H1 (cell line): ENCODE measurements around the gene PAAF1.

Source experiments
- EP300 ChIP-seq, 2 experiments: IDR thresholded peaks; 1 replicate in 1 of 2; 2 replicates in 1 of 2; pipeline ENCODE4 v1.6.1; 2011 to 2012; ENCODE audit warnings: low read depth in 2 of 2, low read length in 2 of 2, mild to moderate bottlenecking in 2 of 2, borderline replicate concordance in 1 of 2, inconsistent platforms in 1 of 2, moderate library complexity in 1 of 2
- EZH2 ChIP-seq: fragments of 200-600 bp; sonication (generic); IDR thresholded peaks from 2 replicates; pipeline ENCODE4 v1.7.1; 2012; ENCODE audit warnings: low read depth, mild to moderate bottlenecking, moderate library complexity, low read length, inconsistent platforms; ENCODE audit not compliant: severe bottlenecking
- HDAC2 ChIP-seq, 2 experiments: fragments of 300-600 bp in 1 of 2; sonication (generic) in 1 of 2; IDR thresholded peaks; 2 replicates each; pipeline ENCODE4 v1.6.1; 2011 to 2012; ENCODE audit warnings: low read depth in 2 of 2, low read length in 2 of 2, mild to moderate bottlenecking in 2 of 2, moderate library complexity in 2 of 2, borderline replicate concordance in 1 of 2, inconsistent platforms in 1 of 2
- KDM1A ChIP-seq: fragments of 200-600, 300-600 bp; sonication (generic); IDR thresholded peaks from 2 replicates; pipeline ENCODE4 v1.7.1; 2016; ENCODE audit warnings: mild to moderate bottlenecking, low read length, borderline replicate concordance
- NRF1 ChIP-seq: IDR thresholded peaks from 2 replicates; pipeline ENCODE4 v1.6.1; 2011; ENCODE audit warnings: mild to moderate bottlenecking, low read depth, low read length, improper control_type of control experiment
- POLR2A ChIP-seq, 2 experiments: IDR thresholded peaks; 1 replicate in 1 of 2; 2 replicates in 1 of 2; pipeline ENCODE4 v1.6.1; 2011; ENCODE audit warnings: low read depth in 2 of 2, low read length in 2 of 2, mild to moderate bottlenecking in 2 of 2; ENCODE audit errors: control extremely low read depth in 1 of 2
- RFX5 ChIP-seq: IDR thresholded peaks from 2 replicates; pipeline ENCODE4 v1.6.1; 2011; ENCODE audit warnings: low read depth, low read length, improper control_type of control experiment, borderline replicate concordance
- RXRA ChIP-seq: IDR thresholded peaks from 2 replicates; pipeline ENCODE4 v1.6.1; 2011; ENCODE audit warnings: low read depth, mild to moderate bottlenecking, low read length, moderate library complexity; ENCODE audit not compliant: insufficient read depth
- SIX5 ChIP-seq: IDR thresholded peaks from 2 replicates; pipeline ENCODE4 v1.6.1; 2011; ENCODE audit warnings: mild to moderate bottlenecking, low read depth, low read length
- SP1 ChIP-seq: IDR thresholded peaks from 2 replicates; pipeline ENCODE4 v1.6.1; 2011; ENCODE audit warnings: low read depth, low read length
- TF ChIP-seq, protein P1 (sequence below), 3 experiments: IDR thresholded peaks; 1 replicate in 2 of 3; 2 replicates in 1 of 3; pipeline versions ENCODE4 v1.5.1 to v1.6.1; 2011; ENCODE audit warnings: low read length in 3 of 3, mild to moderate bottlenecking in 3 of 3, inconsistent platforms in 2 of 3, low read depth in 1 of 3, moderate library complexity in 1 of 3; ENCODE audit not compliant: insufficient read depth in 1 of 3; ENCODE audit errors: control extremely low read depth in 1 of 3
- TF ChIP-seq, protein P2 (sequence below): IDR thresholded peaks from 2 replicates; pipeline ENCODE4 v1.6.1; 2012; ENCODE audit warnings: low read length, inconsistent platforms

- TF ChIP-seq, protein P1, sequence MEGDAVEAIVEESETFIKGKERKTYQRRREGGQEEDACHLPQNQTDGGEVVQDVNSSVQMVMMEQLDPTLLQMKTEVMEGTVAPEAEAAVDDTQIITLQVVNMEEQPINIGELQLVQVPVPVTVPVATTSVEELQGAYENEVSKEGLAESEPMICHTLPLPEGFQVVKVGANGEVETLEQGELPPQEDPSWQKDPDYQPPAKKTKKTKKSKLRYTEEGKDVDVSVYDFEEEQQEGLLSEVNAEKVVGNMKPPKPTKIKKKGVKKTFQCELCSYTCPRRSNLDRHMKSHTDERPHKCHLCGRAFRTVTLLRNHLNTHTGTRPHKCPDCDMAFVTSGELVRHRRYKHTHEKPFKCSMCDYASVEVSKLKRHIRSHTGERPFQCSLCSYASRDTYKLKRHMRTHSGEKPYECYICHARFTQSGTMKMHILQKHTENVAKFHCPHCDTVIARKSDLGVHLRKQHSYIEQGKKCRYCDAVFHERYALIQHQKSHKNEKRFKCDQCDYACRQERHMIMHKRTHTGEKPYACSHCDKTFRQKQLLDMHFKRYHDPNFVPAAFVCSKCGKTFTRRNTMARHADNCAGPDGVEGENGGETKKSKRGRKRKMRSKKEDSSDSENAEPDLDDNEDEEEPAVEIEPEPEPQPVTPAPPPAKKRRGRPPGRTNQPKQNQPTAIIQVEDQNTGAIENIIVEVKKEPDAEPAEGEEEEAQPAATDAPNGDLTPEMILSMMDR (IDR thresholded peaks at IDR 0.05; ENCODE audit: control extremely low read depth in 1 of 3, insufficient read depth in 1 of 3, low read depth in 1 of 3, low read length in 3 of 3) = no peak
- TF ChIP-seq EZH2 = no peak
- no peak for TF ChIP-seq KDM1A
- no peak for TF ChIP-seq RFX5
- TF ChIP-seq RXRA = no peak
- TF ChIP-seq HDAC2 (IDR thresholded peaks at IDR 0.05; ENCODE audit: borderline replicate concordance in 1 of 2, low read depth in 2 of 2, low read length in 2 of 2) = no peak
- TF ChIP-seq SP1 = no peak
- no peak for TF ChIP-seq EP300 (IDR thresholded peaks at IDR 0.05; ENCODE audit: borderline replicate concordance in 1 of 2, low read depth in 2 of 2, low read length in 2 of 2)
- no peak for TF ChIP-seq NRF1
- TF ChIP-seq, protein P2, sequence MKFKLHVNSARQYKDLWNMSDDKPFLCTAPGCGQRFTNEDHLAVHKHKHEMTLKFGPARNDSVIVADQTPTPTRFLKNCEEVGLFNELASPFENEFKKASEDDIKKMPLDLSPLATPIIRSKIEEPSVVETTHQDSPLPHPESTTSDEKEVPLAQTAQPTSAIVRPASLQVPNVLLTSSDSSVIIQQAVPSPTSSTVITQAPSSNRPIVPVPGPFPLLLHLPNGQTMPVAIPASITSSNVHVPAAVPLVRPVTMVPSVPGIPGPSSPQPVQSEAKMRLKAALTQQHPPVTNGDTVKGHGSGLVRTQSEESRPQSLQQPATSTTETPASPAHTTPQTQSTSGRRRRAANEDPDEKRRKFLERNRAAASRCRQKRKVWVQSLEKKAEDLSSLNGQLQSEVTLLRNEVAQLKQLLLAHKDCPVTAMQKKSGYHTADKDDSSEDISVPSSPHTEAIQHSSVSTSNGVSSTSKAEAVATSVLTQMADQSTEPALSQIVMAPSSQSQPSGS = no peak
- no peak for TF ChIP-seq POLR2A (IDR thresholded peaks at IDR 0.05; ENCODE audit: control extremely low read depth in 1 of 2, low read depth in 2 of 2, low read length in 2 of 2)
- TF ChIP-seq SIX5 = no peak
These were observed 11.4 kb downstream of the PAAF1 start for GRCh38 chr11:73888244-73888643.
